NCI-H510A (cell line): ENCODE measurements around the gene OSTC.

Source experiments
- DNase-seq: peaks from one replicate; lab custom pipeline; 2025; lab: John Stamatoyannopoulos, UW

OSTC gene

DNA sequence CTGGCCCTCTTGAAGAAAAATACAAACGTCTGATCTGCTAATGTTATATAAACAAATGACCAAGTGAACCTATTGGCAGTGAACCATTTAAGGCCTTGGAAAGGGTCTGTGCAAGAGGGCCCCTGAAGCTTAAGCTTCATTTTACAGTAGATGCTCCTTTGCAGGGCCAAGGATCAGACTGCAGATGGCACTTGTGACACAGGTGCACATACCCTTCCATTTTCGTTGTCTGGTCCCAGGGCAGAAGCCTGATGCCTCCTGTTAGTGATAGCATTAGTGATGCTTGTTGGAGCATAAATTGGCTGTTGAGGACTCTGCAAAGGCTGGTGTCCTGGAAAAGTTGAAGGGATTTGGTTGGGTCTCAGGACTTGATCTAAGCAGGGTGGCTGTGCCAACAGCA is 65.9 kb downstream of the OSTC start:
- no peak for DNase-seq

DNA sequence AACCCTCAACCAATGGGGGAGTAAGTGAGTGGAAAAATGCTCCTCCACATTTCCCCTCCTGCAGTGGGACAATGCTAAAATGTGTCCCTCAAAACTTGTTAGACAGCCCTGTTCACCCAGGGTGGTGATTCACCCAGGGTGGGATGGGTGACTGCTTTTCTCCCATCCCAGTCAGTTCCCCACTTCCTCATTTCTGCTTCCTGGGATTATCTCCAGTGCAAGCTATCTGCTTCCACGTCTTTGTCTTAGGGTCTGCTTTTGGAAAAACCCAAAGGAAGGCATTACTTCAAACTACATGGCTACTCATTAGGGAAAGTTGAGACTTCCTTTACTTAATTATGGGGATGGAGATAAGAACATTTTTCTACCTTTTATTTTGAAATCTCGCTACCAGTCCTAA is 67.0 kb downstream of the OSTC start:
- DNase-seq = no peak
